OCI-LY3 (cell line): Measurements from ENCODE around the gene CXCL6.

ENCODE experiments used
- H2AFZ ChIP-seq: fragments of 200-600, 300-600 bp; shearing (Covaris generic); 2 replicates; pipeline ENCODE4 v1.6.0; 2014; ENCODE audit warnings: antibody characterized with exemption, low read depth, low read length
- H3K27ac ChIP-seq: fragments of 200-600, 300-600 bp; sonication (generic); 2 replicates; pipeline ENCODE4 v1.5.1; 2014; ENCODE audit warnings: mild to moderate bottlenecking, low read length, moderate library complexity, mixed read lengths
- H3K27me3 ChIP-seq: fragments of 200-600, 300-600 bp; sonication (generic); 2 replicates; pipeline ENCODE4 v1.6.1; 2014; ENCODE audit warnings: low read depth, low read length, mixed read lengths
- H3K36me3 ChIP-seq: fragments of 200-600, 300-600 bp; sonication (generic); replicated peaks from 2 replicates; pipeline ENCODE3; 2014; ENCODE audit warnings: low read depth, low read length, mixed read lengths
- H3K4me1 ChIP-seq: fragments of 300-600, 200-600 bp; sonication (generic); 2 replicates; pipeline ENCODE4 v1.6.1; 2014; ENCODE audit warnings: low read length, mixed read lengths
- H3K4me2 ChIP-seq: fragments of 200-600, 300-600 bp; sonication (generic); 2 replicates; pipeline ENCODE4 v1.6.1; 2014; ENCODE audit warnings: low read length, mixed read lengths
- H3K4me3 ChIP-seq: fragments of 300-600, 200-600 bp; sonication (generic); 2 replicates; pipeline ENCODE4 v1.5.1; 2014; ENCODE audit warnings: antibody characterized with exemption, mild to moderate bottlenecking, low read length, moderate library complexity
- H3K79me2 ChIP-seq: fragments of 300-600, 200-600 bp; shearing (Covaris generic); 2 replicates; pipeline ENCODE4 v1.6.1; 2014; ENCODE audit warnings: mild to moderate bottlenecking, low read length, mixed read lengths
- H3K9ac ChIP-seq: fragments of 300-600, 200-600 bp; shearing (Covaris generic); 2 replicates; pipeline ENCODE4 v1.6.0; 2014; ENCODE audit warnings: mild to moderate bottlenecking, low read length, moderate library complexity
- H3K9me3 ChIP-seq: fragments of 200-600, 300-600 bp; shearing (Covaris generic); 2 replicates; pipeline ENCODE4 v1.6.1; 2014; ENCODE audit warnings: low read length, mixed read lengths; ENCODE audit not compliant: insufficient read depth
- H4K20me1 ChIP-seq: fragments of 200-600, 300-600 bp; sonication (generic); 2 replicates; pipeline ENCODE4 v1.6.1; 2016; ENCODE audit warnings: low read length, mixed read lengths; ENCODE audit not compliant: insufficient read depth
- EZH2phosphoT487 ChIP-seq: fragments of 200-600 bp; shearing (Covaris generic); IDR thresholded peaks from 2 replicates; pipeline ENCODE4 v1.6.1; 2018; ENCODE audit warnings: antibody characterized with exemption, mixed run types, low read depth
- TF ChIP-seq, protein P1 (sequence below): fragments of 200-600, 300-600 bp; sonication (generic); IDR thresholded peaks from 2 replicates; pipeline ENCODE4 v1.5.1; 2014; ENCODE audit warnings: antibody characterized with exemption, low read length, low read depth

Gene CXCL6

DNA sequence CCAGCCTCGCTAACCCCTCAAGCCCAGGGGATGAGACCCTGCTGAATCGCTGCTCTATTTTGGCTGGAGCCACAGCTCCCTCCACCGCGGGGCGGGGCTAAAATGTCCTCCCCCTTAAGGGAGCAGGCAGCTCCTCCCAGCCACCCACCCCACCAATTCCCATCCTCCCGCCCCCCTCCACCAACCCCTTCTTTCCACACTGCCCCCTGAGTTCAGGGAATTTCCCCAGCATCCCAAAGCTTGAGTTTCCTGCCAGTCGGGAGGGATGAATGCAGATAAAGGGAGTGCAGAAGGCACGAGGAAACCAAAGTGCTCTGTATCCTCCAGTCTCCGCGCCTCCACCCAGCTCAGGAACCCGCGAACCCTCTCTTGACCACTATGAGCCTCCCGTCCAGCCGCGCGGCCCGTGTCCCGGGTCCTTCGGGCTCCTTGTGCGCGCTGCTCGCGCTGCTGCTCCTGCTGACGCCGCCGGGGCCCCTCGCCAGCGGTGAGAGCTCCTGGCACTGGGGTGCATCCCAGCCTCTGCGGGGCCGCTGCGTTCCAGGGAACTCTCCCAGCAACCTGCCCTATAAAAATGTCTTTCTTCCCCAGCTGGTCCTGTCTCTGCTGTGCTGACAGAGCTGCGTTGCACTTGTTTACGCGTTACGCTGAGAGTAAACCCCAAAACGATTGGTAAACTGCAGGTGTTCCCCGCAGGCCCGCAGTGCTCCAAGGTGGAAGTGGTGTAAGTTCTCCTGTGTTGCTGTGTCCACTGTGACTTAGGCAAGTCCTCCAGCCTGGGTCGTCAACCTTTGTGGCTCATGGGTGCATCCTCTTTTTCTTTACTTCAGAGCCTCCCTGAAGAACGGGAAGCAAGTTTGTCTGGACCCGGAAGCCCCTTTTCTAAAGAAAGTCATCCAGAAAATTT lies at the start of gene CXCL6:
Gene CXCL6 (plus strand): TSS at position 306 of the 907 bp plus-strand sequence. CDS start 73 bp downstream, at position 379.
- no peak within 1 kb of the TSS for H3K27ac ChIP-seq
- no peak within 1 kb of the TSS for H3K9ac ChIP-seq
- no peaks in the 10 kb centered on the region for H3K9me3 ChIP-seq
- no peaks in the 10 kb centered on the region for H3K27me3 ChIP-seq
- no peak within 1 kb of the TSS for H3K4me2 ChIP-seq
- no peak within 1 kb of the TSS for H2AFZ ChIP-seq
- no peak within 1 kb of the TSS for H3K4me3 ChIP-seq
- no peaks in the 10 kb centered on the region for H3K79me2 ChIP-seq
- H4K20me1 ChIP-seq, result no peaks in the 10 kb centered on the region
- no peak for TF ChIP-seq EZH2phosphoT487
- TF ChIP-seq, protein P1, sequence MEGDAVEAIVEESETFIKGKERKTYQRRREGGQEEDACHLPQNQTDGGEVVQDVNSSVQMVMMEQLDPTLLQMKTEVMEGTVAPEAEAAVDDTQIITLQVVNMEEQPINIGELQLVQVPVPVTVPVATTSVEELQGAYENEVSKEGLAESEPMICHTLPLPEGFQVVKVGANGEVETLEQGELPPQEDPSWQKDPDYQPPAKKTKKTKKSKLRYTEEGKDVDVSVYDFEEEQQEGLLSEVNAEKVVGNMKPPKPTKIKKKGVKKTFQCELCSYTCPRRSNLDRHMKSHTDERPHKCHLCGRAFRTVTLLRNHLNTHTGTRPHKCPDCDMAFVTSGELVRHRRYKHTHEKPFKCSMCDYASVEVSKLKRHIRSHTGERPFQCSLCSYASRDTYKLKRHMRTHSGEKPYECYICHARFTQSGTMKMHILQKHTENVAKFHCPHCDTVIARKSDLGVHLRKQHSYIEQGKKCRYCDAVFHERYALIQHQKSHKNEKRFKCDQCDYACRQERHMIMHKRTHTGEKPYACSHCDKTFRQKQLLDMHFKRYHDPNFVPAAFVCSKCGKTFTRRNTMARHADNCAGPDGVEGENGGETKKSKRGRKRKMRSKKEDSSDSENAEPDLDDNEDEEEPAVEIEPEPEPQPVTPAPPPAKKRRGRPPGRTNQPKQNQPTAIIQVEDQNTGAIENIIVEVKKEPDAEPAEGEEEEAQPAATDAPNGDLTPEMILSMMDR, result no peak
- H3K4me1 ChIP-seq, result no peaks in the 10 kb centered on the region
- H3K36me3 ChIP-seq, result no peaks in the 10 kb centered on the region

DNA sequence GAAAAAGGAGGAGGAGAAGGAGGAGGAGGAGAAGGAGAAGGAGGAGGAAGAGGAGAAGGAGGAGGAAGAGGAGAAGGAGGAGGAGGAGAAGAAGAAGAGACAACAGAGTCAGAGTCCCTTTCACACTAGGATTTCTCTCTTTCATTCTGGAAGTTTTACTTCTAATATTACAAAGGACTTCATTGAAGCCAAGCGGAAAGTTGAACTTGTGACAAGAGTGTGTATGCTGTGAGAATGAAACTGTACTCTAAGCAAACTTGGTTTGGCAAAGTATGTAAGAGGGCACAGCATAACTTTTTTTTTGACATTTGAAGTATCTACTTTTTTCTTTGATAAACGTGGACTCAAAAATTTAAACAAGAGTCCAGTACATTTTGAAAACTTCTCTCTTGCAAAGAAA lies 48.1 kb upstream of the CXCL6 start:
- Histone ChIP-seq H3K4me2 (no peak overlapping the region), H3K9me3 (no peaks in the 10 kb centered on the region), H3K27ac (no peak overlapping the region), H3K4me3 (no peak overlapping the region), H3K27me3 (peaks cover 8% of the 10 kb centered on the region; the same call in 1 of the 2 replicates), H4K20me1 (no peaks in the 10 kb centered on the region), H3K4me1 (no peaks in the 10 kb centered on the region), H3K79me2 (no peaks in the 10 kb centered on the region), H3K36me3 (no peaks in the 10 kb centered on the region), H2AFZ (no peak overlapping the region), H3K9ac (no peak overlapping the region)
- TF ChIP-seq, protein P1, result no peak
- TF ChIP-seq EZH2phosphoT487, result no peak

DNA sequence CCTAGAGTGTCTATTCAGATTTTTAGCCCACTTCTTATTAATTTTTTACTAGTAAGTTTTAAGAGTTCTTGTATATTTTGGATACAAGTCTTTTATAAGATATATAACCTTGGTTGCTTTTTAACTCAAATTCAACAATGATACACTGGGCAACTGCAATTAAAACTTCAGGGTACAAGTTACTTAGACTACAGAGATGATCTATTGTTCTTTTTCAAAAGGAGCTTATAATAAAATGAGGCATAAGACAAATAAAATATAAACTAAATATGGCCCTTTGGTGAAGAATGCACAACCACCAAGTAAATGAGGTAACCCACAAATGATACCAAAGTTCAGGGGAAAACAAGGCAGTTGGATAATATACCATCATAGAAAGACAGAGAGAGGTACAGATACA lies 37.6 kb upstream of the CXCL6 start:
- Histone ChIP-seq H3K27ac (no peak overlapping the region), H3K79me2 (no peaks in the 10 kb centered on the region), H2AFZ (no peak overlapping the region), H3K4me1 (no peaks in the 10 kb centered on the region), H3K9ac (no peak overlapping the region), H3K9me3 (0 out of 2 replicates have a peak, but pooled peaks cover 6% of the 10 kb centered on the region), H3K4me3 (no peak overlapping the region), H3K4me2 (no peak overlapping the region), H4K20me1 (no peaks in the 10 kb centered on the region), H3K36me3 (no peaks in the 10 kb centered on the region), H3K27me3 (no peaks in the 10 kb centered on the region)
- TF ChIP-seq, protein P1, result no peak
- no peak for TF ChIP-seq EZH2phosphoT487

DNA sequence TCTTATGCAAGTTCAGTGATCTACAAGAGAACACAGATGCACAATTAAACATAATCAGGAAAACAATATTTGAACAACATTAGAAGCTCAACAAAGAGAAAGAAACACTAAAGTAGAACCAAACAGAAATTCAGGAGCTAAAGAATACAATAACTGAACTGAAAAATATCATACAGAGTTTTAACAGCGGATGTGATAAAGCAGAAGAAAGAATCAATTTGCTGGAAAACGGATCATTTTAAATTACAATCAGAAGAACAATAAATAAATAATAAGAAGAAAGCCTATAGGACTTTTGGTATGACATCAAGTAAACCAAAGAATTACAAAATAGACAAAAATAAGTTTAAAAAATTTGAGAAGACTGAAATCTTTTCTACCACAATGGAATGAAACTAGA lies 36.3 kb upstream of the CXCL6 start:
- Histone ChIP-seq H3K4me2 (no peak overlapping the region), H3K4me3 (no peak overlapping the region), H3K79me2 (no peaks in the 10 kb centered on the region), H3K4me1 (no peaks in the 10 kb centered on the region), H2AFZ (no peak overlapping the region), H3K27ac (no peak overlapping the region), H4K20me1 (no peaks in the 10 kb centered on the region), H3K36me3 (no peaks in the 10 kb centered on the region), H3K9me3 (0 out of 2 replicates have a peak, but pooled peaks cover 6% of the 10 kb centered on the region), H3K27me3 (no peaks in the 10 kb centered on the region), H3K9ac (no peak overlapping the region)
- no peak for TF ChIP-seq EZH2phosphoT487
